SK-N-MC (cell line): ENCODE measurements around the gene RABAC1.
A peak's percentile ranks its signal among the peaks of the same experiment; 100 is the strongest.

Experiments
- DNase-seq: peaks from one replicate; pipeline ENCODE4 v3.0.0-alpha.2; 2011; ENCODE audit warnings: low read depth, low spot score
- H3K27ac ChIP-seq: fragments of 200-600 bp; sonication (generic); 2 replicates; pipeline ENCODE4 v1.5.1; 2016; ENCODE audit warnings: mixed run types
- H3K36me3 ChIP-seq: fragments of 200-600 bp; sonication (generic); 2 replicates; pipeline ENCODE4 v1.6.1; 2017; ENCODE audit warnings: antibody characterized with exemption, low read length, mixed read lengths; ENCODE audit not compliant: insufficient read depth
- H3K4me3 ChIP-seq: fragments of 200-600 bp; sonication (generic); 2 replicates; pipeline ENCODE4 v1.5.1; 2016
- H3K9ac ChIP-seq: fragments of 200-600 bp; sonication (generic); 2 replicates; pipeline ENCODE4 v1.8.0; 2017; ENCODE audit warnings: mixed run types, mixed read lengths; ENCODE audit not compliant: insufficient read length
- H3K9me3 ChIP-seq: fragments of 200-600 bp; sonication (generic); 2 replicates; pipeline ENCODE4 v1.6.1; 2017; ENCODE audit warnings: low read depth, mild to moderate bottlenecking, antibody characterized with exemption, low read length, moderate library complexity, mixed read lengths
- EZH2 ChIP-seq: fragments of 200-600 bp; sonication (generic); IDR thresholded peaks from one replicate; pipeline ENCODE4 v1.6.1; 2017; ENCODE audit warnings: antibody characterized with exemption
- FOXP2 ChIP-seq: optimal IDR thresholded peaks from 2 replicates; pipeline ENCODE3; 2011; ENCODE audit warnings: mild to moderate bottlenecking, moderate library complexity; ENCODE audit not compliant: insufficient read depth; ENCODE audit errors: extremely low read length, control extremely low read depth
- POLR2AphosphoS5 ChIP-seq: IDR thresholded peaks from 2 replicates; pipeline ENCODE4 v1.6.1; 2012; ENCODE audit warnings: mild to moderate bottlenecking, low read depth, low read length, borderline replicate concordance

RABAC1 gene

DNA sequence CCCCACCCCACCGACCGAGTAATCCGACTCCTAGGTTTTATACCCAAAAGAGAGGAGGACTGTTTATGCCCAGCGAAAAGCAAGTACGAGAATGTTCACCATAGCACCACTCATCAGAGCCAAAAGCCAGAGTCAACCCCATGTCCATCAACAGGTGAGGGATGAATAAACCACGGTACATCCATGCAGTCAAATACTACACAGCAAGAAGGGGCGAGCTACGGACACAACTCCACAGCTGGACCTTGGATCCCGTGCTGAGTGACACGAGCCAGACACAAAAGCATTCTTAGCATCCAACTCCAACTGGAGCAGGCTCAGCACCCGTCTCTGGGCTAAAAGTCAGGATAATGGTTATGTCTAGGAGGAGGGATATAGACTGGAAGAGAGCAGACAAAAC is 12.2 kb upstream of the RABAC1 start:
- Histone ChIP-seq H3K9me3 (no peaks in the 10 kb centered on the region), H3K9ac (no peak overlapping the region), H3K4me3 (no peak overlapping the region), H3K36me3 (peaks cover 6% of the 10 kb centered on the region; the same call in 1 of the 2 replicates), H3K27ac (peak overlapping the region; percentile 46)
- DNase-seq, result no peak
- TF ChIP-seq FOXP2 (no peak), EZH2 (no peak), POLR2AphosphoS5 (no peak)

GRCh38 chr19:41969772-41970458 is 10.8 kb upstream of the RABAC1 start:
- TF ChIP-seq POLR2AphosphoS5, result no peak
- no peak for TF ChIP-seq EZH2
- TF ChIP-seq FOXP2, result no peak
- DNase-seq, result no peak
- Histone ChIP-seq H3K9me3 (no peaks in the 10 kb centered on the region), H3K27ac (no peak overlapping the region), H3K4me3 (no peak overlapping the region), H3K9ac (no peak overlapping the region), H3K36me3 (peaks cover 6% of the 10 kb centered on the region; the same call in 1 of the 2 replicates)

- DNase-seq, result no peak
- Histone ChIP-seq H3K27ac (no peak overlapping the region), H3K9ac (no peak overlapping the region), H3K9me3 (no peaks in the 10 kb centered on the region), H3K36me3 (peaks cover 6% of the 10 kb centered on the region; the same call in 1 of the 2 replicates), H3K4me3 (no peak overlapping the region)
- TF ChIP-seq FOXP2 (no peak), POLR2AphosphoS5 (no peak), EZH2 (no peak)
These were observed 9.9 kb upstream of the RABAC1 start for GRCh38 chr19:41968751-41969595.

GRCh38 chr19:41967054-41967783 is 8.1 kb upstream of the RABAC1 start:
- no peak overlapping the region for H3K9ac ChIP-seq
- H3K36me3 ChIP-seq, result peaks cover 6% of the 10 kb centered on the region; the same call in 1 of the 2 replicates
- no peak for DNase-seq
- H3K9me3 ChIP-seq, result no peaks in the 10 kb centered on the region
- H3K27ac ChIP-seq, result no peak overlapping the region
- H3K4me3 ChIP-seq, result no peak overlapping the region
- TF ChIP-seq POLR2AphosphoS5 (no peak), FOXP2 (no peak), EZH2 (no peak)

- H3K27ac ChIP-seq, result peak overlapping the region; percentile 25; the same call in 1 of the 2 replicates
- no peaks in the 10 kb centered on the region for H3K9me3 ChIP-seq
- DNase-seq, result no peak
- TF ChIP-seq FOXP2, result no peak
- TF ChIP-seq POLR2AphosphoS5, result no peak
- no peak for TF ChIP-seq EZH2
- H3K36me3 ChIP-seq, result no peaks in the 10 kb centered on the region
- no peak overlapping the region for H3K9ac ChIP-seq
- H3K4me3 ChIP-seq, result no peak overlapping the region
These were observed 6.0 kb upstream of the RABAC1 start for GRCh38 chr19:41965106-41965505.

DNA sequence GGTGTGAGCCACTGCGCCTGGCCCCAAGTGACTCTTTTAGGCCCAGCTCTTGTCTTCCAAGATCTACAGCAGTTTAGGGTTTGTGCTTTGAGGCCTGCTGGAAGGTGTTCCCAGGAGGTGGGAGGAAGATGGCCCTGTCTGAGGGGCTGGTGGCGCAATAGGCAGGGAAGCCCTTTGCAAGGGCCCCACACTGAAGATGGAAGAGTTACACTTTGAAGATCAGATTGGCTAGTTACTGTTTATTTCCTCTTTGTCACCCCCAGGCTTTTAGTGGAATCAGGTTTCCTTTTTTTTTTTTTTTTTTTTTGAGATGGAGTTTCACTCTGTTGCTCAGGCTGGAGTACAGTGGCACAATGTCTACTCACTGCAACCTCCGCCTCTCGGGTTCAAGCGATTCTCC is 1.9 kb upstream of the RABAC1 start:
- no peak for DNase-seq
- no peak overlapping the region for H3K9ac ChIP-seq
- TF ChIP-seq POLR2AphosphoS5 (no peak), FOXP2 (no peak), EZH2 (no peak)

GRCh38 chr19:41958367-41959055 is 610 bp downstream of the RABAC1 start:
- Histone ChIP-seq H3K9me3 (no peaks in the 10 kb centered on the region), H3K4me3 (peak overlapping the region; percentile 91), H3K27ac (peak overlapping the region; percentile 35; the same call in 1 of the 2 replicates), H3K36me3 (no peaks in the 10 kb centered on the region; the same call in 1 of the 2 replicates), H3K9ac (peak overlapping the region; percentile 73)
- DNase-seq, result no peak
- TF ChIP-seq POLR2AphosphoS5, result peak; percentile 64; the same call in 1 of the 2 replicates
- TF ChIP-seq EZH2, result no peak

More for the DNA sequence above, 1.9 kb upstream of the RABAC1 start:
- H3K9me3 ChIP-seq, result no peaks in the 10 kb centered on the region
- H3K36me3 ChIP-seq, result no peaks in the 10 kb centered on the region; the same call in 1 of the 2 replicates
- H3K4me3 ChIP-seq, result no peak overlapping the region
- no peak overlapping the region; the same call in 1 of the 2 replicates for H3K27ac ChIP-seq
